K562 (cell line): ENCODE data around the gene FMO3. TPM values are rescaled to one million over a fixed set of nuclear protein-coding genes. Genes with fewer than 3 reads are reported as not detected.

Experiments used
- ATAC-seq: fragments of 200-7000 bp; cut with Tn5 transposase; 3 replicates; pipeline ENCODE4 v1.9.1; 2020; ENCODE audit warnings: moderate library complexity
- BruUV-seq: library from RNA; stranded (reverse); fragments of 400-500 nt; replicated peaks from 2 replicates; lab custom pipeline; 2021; lab: Mats Ljungman, UMichigan
- CTCF ChIA-PET: fragments of 300-600 bp; formaldehyde crosslinking; extraction: SDS; loops from one replicate; lab custom pipeline; 2021; ENCODE audit warnings: low intra/inter-chr PET ratio; lab: Yijun Ruan, JAX
- POLR2A ChIA-PET: fragments of 300-600, 350-650 bp; sonication (Branson Sonifier 250); formaldehyde crosslinking; extraction: SDS; loops from one replicate; lab custom pipeline; 2021; ENCODE audit warnings: antibody characterized with exemption, inconsistent platforms; lab: Yijun Ruan, JAX
- DNase-seq, 4 experiments: peaks; one replicate each; pipeline versions ENCODE4 v3.0.0 to v3.0.0-alpha.2; 2011 to 2018; ENCODE audit warnings: low spot score in 3 of 4, mixed read lengths in 3 of 4; ENCODE audit errors: extremely low read depth in 1 of 4
- FAIRE-seq: peaks from 2 replicates; lab custom pipeline; 2011; peaks lifted over from hg19 to GRCh38; lab: Jason Lieb, UNC
- H2AFZ ChIP-seq: 2 replicates; pipeline ENCODE4 v1.6.0; 2011; ENCODE audit warnings: low read depth, low read length, control low read depth, inconsistent platforms
- H3K27ac ChIP-seq: fragments of 200-600 bp; 3 replicates; pipeline ENCODE4 v1.8.0; 2011; ENCODE audit warnings: low read depth, mild to moderate bottlenecking, control low read depth, inconsistent platforms, low read length, moderate library complexity, mixed read lengths; ENCODE audit errors: extremely low read depth
- H3K27me3 ChIP-seq, 2 experiments: fragments of 300-600 bp in 1 of 2; 2 replicates in 1 of 2; 3 replicates in 1 of 2; pipeline versions ENCODE4 v1.6.0 to v1.8.0; 2011; ENCODE audit warnings: inconsistent platforms in 2 of 2, low read length in 2 of 2, mild to moderate bottlenecking in 1 of 2, mixed read lengths in 1 of 2, moderate library complexity in 1 of 2; ENCODE audit not compliant: control insufficient read depth in 2 of 2, insufficient read depth in 2 of 2
- H3K36me3 ChIP-seq: fragments of 300-600 bp; 3 replicates; pipeline ENCODE4 v1.8.0; 2011; ENCODE audit warnings: mild to moderate bottlenecking, low read length, inconsistent platforms; ENCODE audit not compliant: control insufficient read depth, insufficient read depth
- H3K4me1 ChIP-seq, 2 experiments: fragments of 200-600 bp in 1 of 2; replicated peaks in 1 of 2; 2 replicates in 1 of 2; 3 replicates in 1 of 2; pipeline versions ENCODE4 v1.5.1 to v1.8.0; 2011; ENCODE audit warnings: inconsistent platforms in 2 of 2, low read length in 2 of 2, mild to moderate bottlenecking in 1 of 2, mixed read lengths in 1 of 2, moderate library complexity in 1 of 2; ENCODE audit not compliant: control insufficient read depth in 2 of 2, insufficient read depth in 2 of 2
- H3K4me2 ChIP-seq: 2 replicates; pipeline ENCODE4 v1.6.1; 2011; ENCODE audit warnings: low read length, control low read depth, inconsistent platforms, mixed read lengths; ENCODE audit not compliant: insufficient read depth
- H3K4me3 ChIP-seq: fragments of 200-600 bp; sonication (generic), shearing (Covaris generic); 2 replicates; pipeline ENCODE4 v1.5.1; 2016; ENCODE audit warnings: control low read depth, inconsistent platforms
- H3K79me2 ChIP-seq: fragments of 200-600 bp; 3 replicates; pipeline ENCODE4 v1.8.0; 2011; ENCODE audit warnings: low read length, inconsistent platforms; ENCODE audit not compliant: control insufficient read depth, insufficient read depth
- H3K9ac ChIP-seq, 2 experiments: 2 replicates each; pipeline versions ENCODE4 v1.6.0 to v1.6.1; 2011; ENCODE audit warnings: low read depth in 2 of 2, low read length in 2 of 2, control low read depth in 1 of 2, inconsistent platforms in 1 of 2, mild to moderate bottlenecking in 1 of 2, mixed read lengths in 1 of 2; ENCODE audit not compliant: insufficient read depth in 1 of 2
- H3K9me1 ChIP-seq: one replicate; pipeline ENCODE4 v1.6.0; 2011; ENCODE audit warnings: inconsistent platforms, mild to moderate bottlenecking, low read length, moderate library complexity; ENCODE audit not compliant: control insufficient read depth, insufficient read depth
- H3K9me3 ChIP-seq: replicated peaks from 2 replicates; pipeline ENCODE4 v1.5.1; 2011; ENCODE audit warnings: low read depth, low read length, inconsistent platforms; ENCODE audit not compliant: control insufficient read depth, insufficient read depth
- H4K20me1 ChIP-seq: replicated peaks from 2 replicates; pipeline ENCODE4 v1.6.1; 2011; ENCODE audit warnings: low read length, inconsistent platforms, mixed read lengths; ENCODE audit not compliant: control insufficient read depth, insufficient read depth
- ARID1B ChIP-seq: fragments of 450-650 bp; IDR thresholded peaks from 2 replicates; pipeline ENCODE4 v1.6.1; 2016; ENCODE audit warnings: antibody characterized with exemption, mild to moderate bottlenecking, inconsistent platforms
- EHMT2 ChIP-seq: fragments of 450-650 bp; IDR thresholded peaks from 2 replicates; pipeline ENCODE4 v1.6.1; 2018; ENCODE audit warnings: antibody characterized with exemption
- KLF1 ChIP-seq: fragments of 450-650 bp; IDR thresholded peaks from 2 replicates; pipeline ENCODE4 v1.6.1; 2016; ENCODE audit warnings: missing genetic modification characterization, missing compliant biosample characterization
- MAFK ChIP-seq: IDR thresholded peaks from 2 replicates; pipeline ENCODE4 v1.6.1; 2011; ENCODE audit warnings: low read length, improper control_type of control experiment
- NELFE ChIP-seq: IDR thresholded peaks from 2 replicates; pipeline ENCODE4 v1.6.1; 2011; ENCODE audit warnings: mild to moderate bottlenecking; ENCODE audit not compliant: insufficient read depth, insufficient read length
- PHF8 ChIP-seq: fragments of 200-600 bp; sonication (generic); IDR thresholded peaks from 2 replicates; pipeline ENCODE4 v1.6.1; 2012; ENCODE audit warnings: mixed run types, mild to moderate bottlenecking, inconsistent platforms, low read length, moderate library complexity, borderline replicate concordance
- POLR3A ChIP-seq: IDR thresholded peaks from 2 replicates; pipeline ENCODE4 v1.6.1; 2011; ENCODE audit warnings: borderline replicate concordance, mild to moderate bottlenecking, moderate library complexity; ENCODE audit not compliant: insufficient read length, insufficient read depth; ENCODE audit errors: extremely low read depth
- RAD51 ChIP-seq: fragments of 450-650 bp; IDR thresholded peaks from 2 replicates; pipeline ENCODE4 v1.7.1; 2016; ENCODE audit warnings: low read depth, mild to moderate bottlenecking, borderline replicate concordance
- ZFP30 ChIP-seq: fragments of 250-450 bp; sonication (Bioruptor Pico); IDR thresholded peaks from 2 replicates; pipeline ENCODE4 v1.8.0; 2022; ENCODE audit warnings: moderate library complexity, mild to moderate bottlenecking, inconsistent platforms, borderline replicate concordance
- ZFPM2 ChIP-seq: fragments of 250-450 bp; sonication (Bioruptor Pico); IDR thresholded peaks from 2 replicates; pipeline ENCODE4 v1.5.1; 2022; ENCODE audit warnings: mild to moderate bottlenecking
- ZNF140 ChIP-seq: fragments of 250-450 bp; sonication (Bioruptor Pico); IDR thresholded peaks from 2 replicates; pipeline ENCODE4 v1.8.0; 2021; ENCODE audit warnings: moderate library complexity, mild to moderate bottlenecking, inconsistent platforms
- ZNF146 ChIP-seq: IDR thresholded peaks from one replicate; pipeline ENCODE4 v1.6.1; 2018; ENCODE audit warnings: missing compliant biosample characterization; ENCODE audit not compliant: unreplicated experiment
- ZNF583 ChIP-seq: fragments of 250-450 bp; sonication (Bioruptor Pico); IDR thresholded peaks from 2 replicates; pipeline ENCODE4 v1.4.0; 2020
- ZNF785 ChIP-seq: fragments of 250-450 bp; sonication (Bioruptor Pico); IDR thresholded peaks from 2 replicates; pipeline ENCODE4 v1.4.0; 2020; ENCODE audit warnings: mild to moderate bottlenecking
- WGBS: fragments of 100-300 bp; shearing (Covaris generic); methylation state at CpG from one replicate; pipeline ENCODE4 v1.1.6; 2016; ENCODE audit warnings: low coverage, mixed read lengths; ENCODE audit not compliant: insufficient coverage; ENCODE audit errors: missing lambda C conversion rate; 5-methylcytosine and 5-hydroxymethylcytosine counted together
- in situ Hi-C: fragments of 300-500 bp; cut with MboI; formaldehyde crosslinking; loops from 4 replicates; pipeline ENCODE4 v1.15.0; 2018; ENCODE audit warnings: inconsistent platforms, mixed read lengths
- intact Hi-C: fragments of 100-400 bp; cut with micrococcal nuclease; formaldehyde crosslinking; loops from 2 replicates; pipeline ENCODE4 v1.14.2; 2022
- polyA plus RNA-seq, 8 experiments: library from polyadenylated mRNA; depleted of rRNA in 4 of 8; stranded (reverse) in 5 of 8; unstranded in 3 of 8; fragments of >200 nt; fragmentation: Nextera tagmentation in 2 of 8; fragmentation: Illumina TruSeq in 1 of 8; extraction: Ambion mirVana in 2 of 8; extraction: Trizol in 1 of 8; gene quantifications; 2 replicates each; pipeline versions ENCODE4 v1.2.1 to v1.2.3, GENCODE V29; 2011 to 2014; ENCODE audit warnings: inconsistent platforms in 1 of 8, missing spikeins in 1 of 8
- total RNA-seq, 7 experiments: library from RNA; depleted of rRNA in 6 of 7; stranded (reverse); fragments of >200 nt in 6 of 7; fragmentation: Illumina TruSeq in 2 of 7; extraction: Trizol in 2 of 7; gene quantifications; 2 replicates each; pipeline versions ENCODE4 v1.2.1 to v1.2.3, GENCODE V29; 2011 to 2021; ENCODE audit warnings: low replicate concordance in 1 of 7
- TF ChIP-seq, protein P1 (sequence below): fragments of 450-650 bp; formaldehyde crosslinking; conservative IDR thresholded peaks from 2 replicates; pipeline ENCODE4 v1.4.0; 2022; ENCODE audit warnings: mild to moderate bottlenecking, missing genetic modification characterization
- TF ChIP-seq, protein P2 (sequence below): fragments of 450-650 bp; formaldehyde crosslinking; IDR thresholded peaks from 2 replicates; pipeline ENCODE4 v1.4.0; 2020; ENCODE audit warnings: mild to moderate bottlenecking, moderate library complexity

The FMO3 gene
- total and polyA plus RNA-seq, 9 of the 15 experiments (the other 6 are each of a cell fraction or from before 2014, with no cell fraction given) = not detected

DNA sequence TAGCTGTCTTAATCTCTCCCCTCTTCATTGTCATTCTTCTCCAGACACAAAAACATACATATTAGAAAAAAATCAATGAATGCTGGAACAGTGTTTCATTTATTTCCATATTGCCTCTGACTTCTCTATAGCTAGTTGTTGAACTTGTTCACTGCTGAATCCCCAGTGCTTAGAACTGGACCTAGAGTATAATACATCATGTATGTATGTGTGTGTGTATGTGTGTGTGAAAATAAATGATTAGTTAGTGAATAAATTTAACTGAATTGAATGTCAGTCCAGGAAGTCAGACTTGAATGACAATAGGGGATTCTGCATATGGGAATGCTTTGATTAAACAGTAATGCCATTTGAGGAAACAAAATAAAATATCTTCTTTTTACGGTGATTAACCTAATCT lies 36.4 kb downstream of the FMO3 start:
- Histone ChIP-seq H3K27me3 (no peaks in the 10 kb centered on the region), H3K79me2 (no peaks in the 10 kb centered on the region), H2AFZ (no peak overlapping the region), H3K27ac (no peak overlapping the region), H4K20me1 (no peaks in the 10 kb centered on the region), H3K4me1 (no peaks in the 10 kb centered on the region), H3K9me1 (no peaks in the 10 kb centered on the region), H3K36me3 (no peaks in the 10 kb centered on the region), H3K9ac (no peak overlapping the region), H3K9me3 (no peaks in the 10 kb centered on the region), H3K4me3 (no peak overlapping the region), H3K4me2 (no peak overlapping the region)
- CTCF ChIA-PET = no interaction called here
- no peak for TF ChIP-seq ZNF583 (CRISPR knock-in tag)
- no peak for TF ChIP-seq ARID1B
- intact Hi-C loops (no loop called here), in situ Hi-C loops (no loop called here)
- DNase-seq (no peak), FAIRE-seq (no peak), ATAC-seq (no peak)
- no TSS peak for BruUV-seq
- 0% methylated on average over 1 of the region's 1 CpG for WGBS
- POLR2A ChIA-PET = no interaction called here

DNA sequence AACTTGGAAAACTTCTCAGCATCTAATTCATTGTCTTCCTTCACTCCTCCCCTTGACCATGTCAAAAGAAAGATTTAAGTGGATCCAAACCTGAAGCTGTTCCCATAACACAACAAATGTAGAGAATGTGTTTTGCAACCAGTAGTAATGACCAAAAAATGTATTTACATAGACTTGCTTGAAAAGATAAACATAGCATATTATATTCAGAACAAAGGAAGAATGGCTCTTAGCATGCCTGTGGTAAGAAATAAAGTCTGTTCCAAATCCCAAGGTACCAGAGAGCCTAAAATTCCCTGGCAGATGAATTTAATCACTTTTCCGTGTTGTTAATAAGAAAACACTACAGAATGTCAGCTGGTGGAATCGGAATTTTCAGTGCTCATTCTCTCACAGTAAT lies 36.8 kb downstream of the FMO3 start:
- intact Hi-C loops = no loop called here
- Histone ChIP-seq H3K36me3 (no peaks in the 10 kb centered on the region), H3K4me1 (no peaks in the 10 kb centered on the region), H4K20me1 (no peaks in the 10 kb centered on the region), H3K27ac (no peak overlapping the region), H3K27me3 (no peaks in the 10 kb centered on the region), H3K9me3 (no peaks in the 10 kb centered on the region), H3K9ac (no peak overlapping the region), H3K79me2 (no peaks in the 10 kb centered on the region), H3K4me2 (no peak overlapping the region), H3K4me3 (no peak overlapping the region), H3K9me1 (no peaks in the 10 kb centered on the region), H2AFZ (no peak overlapping the region)
- DNase-seq (no peak), FAIRE-seq (no peak), ATAC-seq (no peak)
- in situ Hi-C loops = no loop called here
- POLR2A ChIA-PET = no interaction called here
- 0% methylated on average over 2 of the region's 2 CpGs for WGBS
- BruUV-seq = no TSS peak
- CTCF ChIA-PET = no interaction called here
- TF ChIP-seq NELFE (no peak), PHF8 (no peak), ZFPM2 (CRISPR knock-in tag) (no peak), ZNF140 (CRISPR knock-in tag) (no peak), ZFP30 (no peak), EHMT2 (no peak), ZNF785 (CRISPR knock-in tag) (no peak), POLR3A (no peak), MAFK (no peak), ZNF146 (CRISPR knock-in tag) (no peak), KLF1 (no peak), RAD51 (no peak)
- TF ChIP-seq, protein P1, sequence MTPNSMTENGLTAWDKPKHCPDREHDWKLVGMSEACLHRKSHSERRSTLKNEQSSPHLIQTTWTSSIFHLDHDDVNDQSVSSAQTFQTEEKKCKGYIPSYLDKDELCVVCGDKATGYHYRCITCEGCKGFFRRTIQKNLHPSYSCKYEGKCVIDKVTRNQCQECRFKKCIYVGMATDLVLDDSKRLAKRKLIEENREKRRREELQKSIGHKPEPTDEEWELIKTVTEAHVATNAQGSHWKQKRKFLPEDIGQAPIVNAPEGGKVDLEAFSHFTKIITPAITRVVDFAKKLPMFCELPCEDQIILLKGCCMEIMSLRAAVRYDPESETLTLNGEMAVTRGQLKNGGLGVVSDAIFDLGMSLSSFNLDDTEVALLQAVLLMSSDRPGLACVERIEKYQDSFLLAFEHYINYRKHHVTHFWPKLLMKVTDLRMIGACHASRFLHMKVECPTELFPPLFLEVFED = no peak
- TF ChIP-seq, protein P2, sequence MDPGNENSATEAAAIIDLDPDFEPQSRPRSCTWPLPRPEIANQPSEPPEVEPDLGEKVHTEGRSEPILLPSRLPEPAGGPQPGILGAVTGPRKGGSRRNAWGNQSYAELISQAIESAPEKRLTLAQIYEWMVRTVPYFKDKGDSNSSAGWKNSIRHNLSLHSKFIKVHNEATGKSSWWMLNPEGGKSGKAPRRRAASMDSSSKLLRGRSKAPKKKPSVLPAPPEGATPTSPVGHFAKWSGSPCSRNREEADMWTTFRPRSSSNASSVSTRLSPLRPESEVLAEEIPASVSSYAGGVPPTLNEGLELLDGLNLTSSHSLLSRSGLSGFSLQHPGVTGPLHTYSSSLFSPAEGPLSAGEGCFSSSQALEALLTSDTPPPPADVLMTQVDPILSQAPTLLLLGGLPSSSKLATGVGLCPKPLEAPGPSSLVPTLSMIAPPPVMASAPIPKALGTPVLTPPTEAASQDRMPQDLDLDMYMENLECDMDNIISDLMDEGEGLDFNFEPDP (CRISPR knock-in tag) = no peak
